Hepatocyte (in vitro differentiated cells): ENCODE data around the gene NF2. TPM values are rescaled to one million over a fixed set of nuclear protein-coding genes. Genes with fewer than 3 reads are reported as not detected.

Experiments used
- DNase-seq: peaks from one replicate; pipeline ENCODE4 v3.0.0-alpha.2; 2016; ENCODE audit warnings: low spot score
- H2AFZ ChIP-seq: fragments of 200-600 bp; sonication (generic); 2 replicates; pipeline ENCODE4 v1.6.0; 2016; ENCODE audit warnings: antibody characterized with exemption, mild to moderate bottlenecking
- H3K27ac ChIP-seq: fragments of 200-600 bp; sonication (generic); 2 replicates; pipeline ENCODE4 v1.5.1; 2016; ENCODE audit warnings: mild to moderate bottlenecking
- H3K27me3 ChIP-seq: fragments of 200-600 bp; sonication (generic); 2 replicates; pipeline ENCODE4 v1.6.1; 2016
- H3K36me3 ChIP-seq: fragments of 200-600 bp; sonication (generic); replicated peaks from 2 replicates; pipeline ENCODE4 v1.5.1; 2016; ENCODE audit warnings: low read depth; ENCODE audit not compliant: insufficient read depth
- H3K4me1 ChIP-seq: fragments of 200-600 bp; sonication (generic); 2 replicates; pipeline ENCODE4 v1.5.1; 2016; ENCODE audit warnings: mild to moderate bottlenecking, moderate library complexity; ENCODE audit not compliant: insufficient read depth
- H3K4me2 ChIP-seq: fragments of 200-600 bp; sonication (generic); 2 replicates; pipeline ENCODE4 v1.6.0; 2016
- H3K4me3 ChIP-seq: fragments of 200-600 bp; sonication (generic); 2 replicates; pipeline ENCODE4 v1.5.1; 2016; ENCODE audit warnings: mild to moderate bottlenecking
- H3K79me2 ChIP-seq: fragments of 200-600 bp; sonication (generic); 2 replicates; pipeline ENCODE4 v1.6.0; 2017; ENCODE audit warnings: mild to moderate bottlenecking
- H3K9me2 ChIP-seq: fragments of 200-600 bp; sonication (generic); replicated peaks from 2 replicates; pipeline ENCODE4 v1.6.0; 2017; ENCODE audit warnings: mild to moderate bottlenecking; ENCODE audit not compliant: insufficient read depth
- H3K9me3 ChIP-seq: fragments of 200-600 bp; sonication (generic); 2 replicates; pipeline ENCODE4 v1.5.1; 2016; ENCODE audit warnings: low read depth, mild to moderate bottlenecking
- H4K20me1 ChIP-seq: fragments of 200-600 bp; sonication (generic); 2 replicates; pipeline ENCODE4 v1.6.0; 2016; ENCODE audit warnings: mild to moderate bottlenecking; ENCODE audit not compliant: insufficient read depth, poor library complexity, severe bottlenecking
- EZH2 ChIP-seq: fragments of 200-600 bp; sonication (generic); IDR thresholded peaks from 2 replicates; pipeline ENCODE4 v1.6.1; 2016; ENCODE audit warnings: antibody characterized with exemption, mild to moderate bottlenecking, borderline replicate concordance
- EZH2phosphoT487 ChIP-seq: fragments of 200-600 bp; sonication (generic); IDR thresholded peaks from one replicate; pipeline ENCODE4 v1.6.1; 2018; ENCODE audit warnings: antibody characterized with exemption, mild to moderate bottlenecking, low read depth, moderate library complexity; ENCODE audit not compliant: unreplicated experiment, severe bottlenecking
- WGBS: methylation state at CpG from one replicate; pipeline ENCODE4 v1.1.6; 2016; ENCODE audit warnings: low lambda C conversion rate; ENCODE audit errors: missing lambda C conversion rate; 5-methylcytosine and 5-hydroxymethylcytosine counted together
- polyA plus RNA-seq: library from polyadenylated mRNA; unstranded; fragments of >200 nt; fragmentation: Nextera tagmentation; extraction: Ambion mirVana; gene quantifications from 2 replicates; pipeline ENCODE4 v1.2.1, GENCODE V29; 2016
- total RNA-seq: library from RNA; depleted of rRNA; stranded (reverse); fragments of >200 nt; gene quantifications from 2 replicates; pipeline ENCODE4 v1.2.3, GENCODE V29; 2014
- TF ChIP-seq, protein P1 (sequence below): fragments of 200-600 bp; sonication (generic); IDR thresholded peaks from 2 replicates; pipeline ENCODE4 v1.5.1; 2016; ENCODE audit warnings: antibody characterized with exemption, mild to moderate bottlenecking; ENCODE audit not compliant: poor library complexity

The NF2 gene
- total and polyA plus RNA-seq, 2 experiments from 2014 or later: 18.5 to 30.7 TPM

DNA sequence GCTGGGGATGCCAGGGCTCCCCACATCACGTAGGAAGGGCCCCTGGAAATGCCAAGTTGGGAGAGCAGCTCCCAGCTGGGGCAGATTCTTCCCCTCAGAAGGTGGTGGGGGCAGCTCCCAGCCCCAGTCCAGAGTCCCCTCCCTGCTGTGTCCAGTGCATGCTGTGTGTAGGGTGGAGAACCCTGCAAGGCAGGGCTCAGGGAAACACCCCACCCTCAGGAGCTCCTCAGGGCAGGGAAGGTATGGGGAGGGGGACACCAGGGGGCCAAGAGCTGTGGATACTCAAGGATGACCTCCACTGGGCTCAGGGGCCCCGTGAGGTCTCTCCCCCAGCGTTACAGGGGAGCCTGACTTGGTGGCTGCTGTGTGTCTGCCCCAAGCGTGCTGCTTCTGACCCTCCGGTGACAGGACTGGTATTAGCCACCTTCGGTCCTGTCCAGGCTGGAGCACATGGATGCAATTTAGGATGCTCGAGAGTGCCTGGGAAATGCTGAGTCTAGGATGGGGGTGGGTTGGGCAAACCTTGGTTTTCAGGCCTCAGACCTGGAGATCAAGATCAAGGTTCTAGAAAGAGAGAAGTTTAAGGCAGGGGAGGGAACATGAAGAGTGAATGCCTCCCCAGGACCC, 100.2 kb downstream of the NF2 start:
- TF ChIP-seq EZH2: no peak
- TF ChIP-seq EZH2phosphoT487: no peak
- TF ChIP-seq, protein P1, sequence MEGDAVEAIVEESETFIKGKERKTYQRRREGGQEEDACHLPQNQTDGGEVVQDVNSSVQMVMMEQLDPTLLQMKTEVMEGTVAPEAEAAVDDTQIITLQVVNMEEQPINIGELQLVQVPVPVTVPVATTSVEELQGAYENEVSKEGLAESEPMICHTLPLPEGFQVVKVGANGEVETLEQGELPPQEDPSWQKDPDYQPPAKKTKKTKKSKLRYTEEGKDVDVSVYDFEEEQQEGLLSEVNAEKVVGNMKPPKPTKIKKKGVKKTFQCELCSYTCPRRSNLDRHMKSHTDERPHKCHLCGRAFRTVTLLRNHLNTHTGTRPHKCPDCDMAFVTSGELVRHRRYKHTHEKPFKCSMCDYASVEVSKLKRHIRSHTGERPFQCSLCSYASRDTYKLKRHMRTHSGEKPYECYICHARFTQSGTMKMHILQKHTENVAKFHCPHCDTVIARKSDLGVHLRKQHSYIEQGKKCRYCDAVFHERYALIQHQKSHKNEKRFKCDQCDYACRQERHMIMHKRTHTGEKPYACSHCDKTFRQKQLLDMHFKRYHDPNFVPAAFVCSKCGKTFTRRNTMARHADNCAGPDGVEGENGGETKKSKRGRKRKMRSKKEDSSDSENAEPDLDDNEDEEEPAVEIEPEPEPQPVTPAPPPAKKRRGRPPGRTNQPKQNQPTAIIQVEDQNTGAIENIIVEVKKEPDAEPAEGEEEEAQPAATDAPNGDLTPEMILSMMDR: no peak
- no peaks in the 10 kb centered on the region for H3K36me3 ChIP-seq
- WGBS: 42% methylated on average over 7 of the region's 7 CpGs
- H3K4me3 ChIP-seq: no peak overlapping the region
- no peak overlapping the region for H3K27ac ChIP-seq
- H3K4me1 ChIP-seq: peaks cover 9% of the 10 kb centered on the region
- no peaks in the 10 kb centered on the region for H3K9me2 ChIP-seq
- H3K79me2 ChIP-seq: no peaks in the 10 kb centered on the region
- no peaks in the 10 kb centered on the region for H4K20me1 ChIP-seq
- peaks cover 22% of the 10 kb centered on the region for H3K27me3 ChIP-seq
- H3K9me3 ChIP-seq: no peaks in the 10 kb centered on the region
- no peak overlapping the region for H2AFZ ChIP-seq
- DNase-seq: no peak
- H3K4me2 ChIP-seq: no peak overlapping the region

DNA sequence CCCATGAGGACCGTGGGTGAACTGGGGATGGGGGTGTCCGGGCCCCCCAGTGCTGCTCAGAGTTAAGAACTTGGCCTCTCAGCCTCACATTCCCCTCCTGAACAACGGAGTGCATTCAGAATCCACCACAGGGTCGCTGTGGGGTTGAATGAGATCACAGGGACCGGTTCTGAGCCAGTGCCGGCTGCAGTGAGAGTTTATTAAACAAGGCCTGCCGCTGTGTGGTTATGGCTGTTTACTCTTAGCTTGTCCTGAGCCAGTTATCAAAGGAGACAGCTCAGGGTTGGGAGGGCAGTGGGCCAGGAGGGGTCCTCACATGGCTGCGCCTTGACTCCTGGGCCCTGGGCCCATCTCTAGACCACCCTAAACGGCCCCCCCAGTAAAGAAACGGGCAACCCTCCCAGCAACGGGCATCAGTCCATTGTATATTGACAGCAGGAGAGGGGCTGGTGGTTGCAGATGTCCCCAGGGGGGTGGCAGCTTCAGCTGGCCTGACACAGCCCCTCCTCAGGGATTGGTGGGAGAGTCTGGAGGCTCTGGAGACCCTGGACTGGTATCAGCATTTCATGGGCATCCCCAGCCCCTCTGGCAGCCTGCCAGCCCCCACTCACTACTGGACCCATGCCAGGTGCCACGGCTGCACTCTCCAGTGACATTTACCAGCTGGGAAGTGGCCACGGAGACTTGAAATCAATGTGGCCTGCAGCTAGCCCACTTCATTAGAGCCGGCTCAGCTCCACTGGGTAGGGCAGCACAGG, 101.3 kb downstream of the NF2 start:
- Histone ChIP-seq H3K36me3 (no peaks in the 10 kb centered on the region), H3K9me2 (no peaks in the 10 kb centered on the region), H3K4me2 (no peak overlapping the region), H3K9me3 (no peaks in the 10 kb centered on the region), H4K20me1 (no peaks in the 10 kb centered on the region), H3K79me2 (no peaks in the 10 kb centered on the region), H3K4me1 (peaks cover 9% of the 10 kb centered on the region), H3K27ac (no peak overlapping the region), H2AFZ (no peak overlapping the region), H3K4me3 (no peak overlapping the region), H3K27me3 (peaks cover 25% of the 10 kb centered on the region)
- WGBS: 33% methylated on average over 13 of the region's 14 CpGs
- peak; percentile 56 for DNase-seq
- TF ChIP-seq, protein P1: no peak
- TF ChIP-seq EZH2 (no peak), EZH2phosphoT487 (no peak)

DNA sequence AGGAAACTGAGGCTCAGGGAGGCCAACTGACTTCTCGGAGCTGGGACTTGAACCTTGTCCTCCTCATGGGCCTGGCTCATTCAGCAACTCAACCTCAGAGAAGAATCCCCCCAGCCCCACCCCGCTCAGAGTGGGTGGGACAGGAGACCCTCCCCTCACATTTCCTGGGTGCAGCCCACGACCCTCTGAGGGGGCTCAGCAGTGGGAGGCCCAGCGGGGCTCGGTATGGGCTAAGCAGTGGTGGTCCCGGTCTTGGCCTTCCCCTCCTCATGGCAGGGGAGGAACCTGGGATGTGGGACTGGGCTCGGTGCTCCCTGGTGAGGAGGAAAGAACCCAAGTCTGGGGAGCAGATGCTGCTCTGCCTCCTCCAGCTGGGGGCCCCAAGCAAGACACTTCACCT, 102.2 kb downstream of the NF2 start:
- no peak overlapping the region for H3K4me2 ChIP-seq
- H3K27ac ChIP-seq: no peak overlapping the region
- H3K4me1 ChIP-seq: peaks cover 6% of the 10 kb centered on the region
- no peaks in the 10 kb centered on the region for H3K9me2 ChIP-seq
- TF ChIP-seq, protein P1: no peak
- TF ChIP-seq EZH2phosphoT487 (no peak), EZH2 (no peak)
- H3K9me3 ChIP-seq: no peaks in the 10 kb centered on the region
- H3K36me3 ChIP-seq: no peaks in the 10 kb centered on the region
- no peak overlapping the region for H2AFZ ChIP-seq
- WGBS: 89% methylated on average over 6 of the region's 7 CpGs
- no peak for DNase-seq
- H3K4me3 ChIP-seq: no peak overlapping the region
- no peaks in the 10 kb centered on the region for H3K79me2 ChIP-seq
- no peaks in the 10 kb centered on the region for H4K20me1 ChIP-seq
- H3K27me3 ChIP-seq: peaks cover 25% of the 10 kb centered on the region
